Prostate gland (tissue), 2 donors: ENCODE results near the gene RAB3GAP2.

Experiments used
- POLR2AphosphoS5 ChIP-seq: sonication (generic); formaldehyde crosslinking; IDR thresholded peaks from one replicate; pipeline ENCODE4 v1.6.1; 2017; ENCODE audit warnings: antibody characterized with exemption
- TF ChIP-seq, protein P1 (sequence below), 4 experiments: fragments of 200-600 bp in 2 of 4; fragments of 450-650 bp in 2 of 4; sonication (generic) in 2 of 4; IDR thresholded peaks; 1 replicate in 3 of 4; 2 replicates in 1 of 4; pipeline ENCODE4 v1.5.1; 2016 to 2019; ENCODE audit warnings: antibody characterized with exemption in 4 of 4, mild to moderate bottlenecking in 2 of 4, moderate library complexity in 2 of 4

DNA sequence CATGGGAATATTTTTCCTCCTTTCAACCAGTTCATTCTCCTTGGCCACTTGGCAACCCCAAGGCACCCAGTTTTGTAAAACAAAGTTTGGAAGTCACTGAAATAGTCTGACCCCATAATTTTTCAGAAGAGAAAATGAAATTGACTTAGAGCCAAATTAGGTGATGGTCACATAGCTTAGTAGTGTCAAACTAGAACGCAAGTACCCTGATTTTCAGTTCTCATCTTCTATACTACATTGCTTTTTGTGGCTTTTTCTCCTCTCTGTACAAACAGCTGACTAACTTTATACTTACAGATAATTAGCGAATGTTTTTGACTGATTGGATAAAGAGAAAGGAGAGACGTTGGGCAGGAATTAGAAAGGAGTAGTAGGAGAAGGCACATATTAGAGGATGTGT is 145.2 kb downstream of the RAB3GAP2 start:
- TF ChIP-seq, protein P1, sequence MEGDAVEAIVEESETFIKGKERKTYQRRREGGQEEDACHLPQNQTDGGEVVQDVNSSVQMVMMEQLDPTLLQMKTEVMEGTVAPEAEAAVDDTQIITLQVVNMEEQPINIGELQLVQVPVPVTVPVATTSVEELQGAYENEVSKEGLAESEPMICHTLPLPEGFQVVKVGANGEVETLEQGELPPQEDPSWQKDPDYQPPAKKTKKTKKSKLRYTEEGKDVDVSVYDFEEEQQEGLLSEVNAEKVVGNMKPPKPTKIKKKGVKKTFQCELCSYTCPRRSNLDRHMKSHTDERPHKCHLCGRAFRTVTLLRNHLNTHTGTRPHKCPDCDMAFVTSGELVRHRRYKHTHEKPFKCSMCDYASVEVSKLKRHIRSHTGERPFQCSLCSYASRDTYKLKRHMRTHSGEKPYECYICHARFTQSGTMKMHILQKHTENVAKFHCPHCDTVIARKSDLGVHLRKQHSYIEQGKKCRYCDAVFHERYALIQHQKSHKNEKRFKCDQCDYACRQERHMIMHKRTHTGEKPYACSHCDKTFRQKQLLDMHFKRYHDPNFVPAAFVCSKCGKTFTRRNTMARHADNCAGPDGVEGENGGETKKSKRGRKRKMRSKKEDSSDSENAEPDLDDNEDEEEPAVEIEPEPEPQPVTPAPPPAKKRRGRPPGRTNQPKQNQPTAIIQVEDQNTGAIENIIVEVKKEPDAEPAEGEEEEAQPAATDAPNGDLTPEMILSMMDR (IDR thresholded peaks at IDR 0.05) = no peak
- no peak for TF ChIP-seq POLR2AphosphoS5
